K562 (cell line): Measurements from ENCODE around the gene BACE2. TPM values are rescaled to one million over a fixed set of nuclear protein-coding genes. Genes with fewer than 3 reads are reported as not detected.

ENCODE experiments used
- ATAC-seq: fragments of 200-7000 bp; cut with Tn5 transposase; 3 replicates; pipeline ENCODE4 v1.9.1; 2020; ENCODE audit warnings: moderate library complexity
- BruUV-seq: library from RNA; stranded (reverse); fragments of 400-500 nt; replicated peaks from 2 replicates; lab custom pipeline; 2021; lab: Mats Ljungman, UMichigan
- CTCF ChIA-PET: fragments of 300-600 bp; formaldehyde crosslinking; extraction: SDS; loops from one replicate; lab custom pipeline; 2021; ENCODE audit warnings: low intra/inter-chr PET ratio; lab: Yijun Ruan, JAX
- POLR2A ChIA-PET: fragments of 300-600, 350-650 bp; sonication (Branson Sonifier 250); formaldehyde crosslinking; extraction: SDS; loops from one replicate; lab custom pipeline; 2021; ENCODE audit warnings: antibody characterized with exemption, inconsistent platforms; lab: Yijun Ruan, JAX
- DNase-seq, 4 experiments: peaks; one replicate each; pipeline versions ENCODE4 v3.0.0 to v3.0.0-alpha.2; 2011 to 2018; ENCODE audit warnings: low spot score in 3 of 4, mixed read lengths in 3 of 4; ENCODE audit errors: extremely low read depth in 1 of 4
- FAIRE-seq: peaks from 2 replicates; lab custom pipeline; 2011; peaks lifted over from hg19 to GRCh38; lab: Jason Lieb, UNC
- H2AFZ ChIP-seq: 2 replicates; pipeline ENCODE4 v1.6.0; 2011; ENCODE audit warnings: low read depth, low read length, control low read depth, inconsistent platforms
- H3K27ac ChIP-seq: fragments of 200-600 bp; 3 replicates; pipeline ENCODE4 v1.8.0; 2011; ENCODE audit warnings: low read depth, mild to moderate bottlenecking, control low read depth, inconsistent platforms, low read length, moderate library complexity, mixed read lengths; ENCODE audit errors: extremely low read depth
- H3K27me3 ChIP-seq, 2 experiments: fragments of 300-600 bp in 1 of 2; 2 replicates in 1 of 2; 3 replicates in 1 of 2; pipeline versions ENCODE4 v1.6.0 to v1.8.0; 2011; ENCODE audit warnings: inconsistent platforms in 2 of 2, low read length in 2 of 2, mild to moderate bottlenecking in 1 of 2, mixed read lengths in 1 of 2, moderate library complexity in 1 of 2; ENCODE audit not compliant: control insufficient read depth in 2 of 2, insufficient read depth in 2 of 2
- H3K36me3 ChIP-seq: fragments of 300-600 bp; 3 replicates; pipeline ENCODE4 v1.8.0; 2011; ENCODE audit warnings: mild to moderate bottlenecking, low read length, inconsistent platforms; ENCODE audit not compliant: control insufficient read depth, insufficient read depth
- H3K4me1 ChIP-seq, 2 experiments: fragments of 200-600 bp in 1 of 2; replicated peaks in 1 of 2; 2 replicates in 1 of 2; 3 replicates in 1 of 2; pipeline versions ENCODE4 v1.5.1 to v1.8.0; 2011; ENCODE audit warnings: inconsistent platforms in 2 of 2, low read length in 2 of 2, mild to moderate bottlenecking in 1 of 2, mixed read lengths in 1 of 2, moderate library complexity in 1 of 2; ENCODE audit not compliant: control insufficient read depth in 2 of 2, insufficient read depth in 2 of 2
- H3K4me2 ChIP-seq: 2 replicates; pipeline ENCODE4 v1.6.1; 2011; ENCODE audit warnings: low read length, control low read depth, inconsistent platforms, mixed read lengths; ENCODE audit not compliant: insufficient read depth
- H3K4me3 ChIP-seq: fragments of 200-600 bp; sonication (generic), shearing (Covaris generic); 2 replicates; pipeline ENCODE4 v1.5.1; 2016; ENCODE audit warnings: control low read depth, inconsistent platforms
- H3K79me2 ChIP-seq: fragments of 200-600 bp; 3 replicates; pipeline ENCODE4 v1.8.0; 2011; ENCODE audit warnings: low read length, inconsistent platforms; ENCODE audit not compliant: control insufficient read depth, insufficient read depth
- H3K9ac ChIP-seq, 2 experiments: 2 replicates each; pipeline versions ENCODE4 v1.6.0 to v1.6.1; 2011; ENCODE audit warnings: low read depth in 2 of 2, low read length in 2 of 2, control low read depth in 1 of 2, inconsistent platforms in 1 of 2, mild to moderate bottlenecking in 1 of 2, mixed read lengths in 1 of 2; ENCODE audit not compliant: insufficient read depth in 1 of 2
- H3K9me1 ChIP-seq: one replicate; pipeline ENCODE4 v1.6.0; 2011; ENCODE audit warnings: inconsistent platforms, mild to moderate bottlenecking, low read length, moderate library complexity; ENCODE audit not compliant: control insufficient read depth, insufficient read depth
- H3K9me3 ChIP-seq: replicated peaks from 2 replicates; pipeline ENCODE4 v1.5.1; 2011; ENCODE audit warnings: low read depth, low read length, inconsistent platforms; ENCODE audit not compliant: control insufficient read depth, insufficient read depth
- H4K20me1 ChIP-seq: replicated peaks from 2 replicates; pipeline ENCODE4 v1.6.1; 2011; ENCODE audit warnings: low read length, inconsistent platforms, mixed read lengths; ENCODE audit not compliant: control insufficient read depth, insufficient read depth
- COPS2 ChIP-seq: fragments of 450-650 bp; conservative IDR thresholded peaks from 2 replicates; pipeline ENCODE4 v1.6.1; 2016; ENCODE audit warnings: mild to moderate bottlenecking, moderate library complexity
- ELF4 ChIP-seq: fragments of 450-650 bp; formaldehyde crosslinking; IDR thresholded peaks from 2 replicates; pipeline ENCODE4 v1.4.0; 2022; ENCODE audit warnings: missing genetic modification characterization
- GATA2 ChIP-seq: sonication (generic); formaldehyde crosslinking; IDR thresholded peaks from 2 replicates; pipeline ENCODE4 v1.4.0; 2020; ENCODE audit warnings: mild to moderate bottlenecking, missing genetic modification reagents
- PRPF4 ChIP-seq: fragments of 200-400 bp; formaldehyde crosslinking; IDR thresholded peaks from one replicate; pipeline ENCODE4 v1.6.1; 2017; ENCODE audit warnings: low read length, low read depth, mild to moderate bottlenecking; ENCODE audit not compliant: insufficient read depth, poor library complexity, severe bottlenecking
- RCOR1 ChIP-seq, 2 experiments: IDR thresholded peaks; 2 replicates each; pipeline ENCODE4 v1.6.1; 2012; ENCODE audit warnings: low read depth in 2 of 2, low read length in 2 of 2, borderline replicate concordance in 1 of 2, improper control_type of control experiment in 1 of 2
- SP2 ChIP-seq: IDR thresholded peaks from 2 replicates; pipeline ENCODE4 v1.6.1; 2011; ENCODE audit warnings: mild to moderate bottlenecking, low read depth, low read length, moderate library complexity; ENCODE audit not compliant: poor library complexity, severe bottlenecking; ENCODE audit errors: extremely low read depth
- TEAD1 ChIP-seq, 2 experiments: fragments of 450-650 bp in 1 of 2; sonication (generic) in 1 of 2; formaldehyde crosslinking; IDR thresholded peaks; 2 replicates each; pipeline versions ENCODE4 v1.4.0 to v1.8.0; 2020 to 2022; ENCODE audit warnings: mild to moderate bottlenecking in 2 of 2, missing genetic modification reagents in 1 of 2
- ZFP1 ChIP-seq: fragments of 450-650 bp; formaldehyde crosslinking; IDR thresholded peaks from 2 replicates; pipeline ENCODE4 v1.4.0; 2020; ENCODE audit warnings: mild to moderate bottlenecking, mixed read lengths
- WGBS: fragments of 100-300 bp; shearing (Covaris generic); methylation state at CpG from one replicate; pipeline ENCODE4 v1.1.6; 2016; ENCODE audit warnings: low coverage, mixed read lengths; ENCODE audit not compliant: insufficient coverage; ENCODE audit errors: missing lambda C conversion rate; 5-methylcytosine and 5-hydroxymethylcytosine counted together
- in situ Hi-C: fragments of 300-500 bp; cut with MboI; formaldehyde crosslinking; loops from 4 replicates; pipeline ENCODE4 v1.15.0; 2018; ENCODE audit warnings: inconsistent platforms, mixed read lengths
- intact Hi-C: fragments of 100-400 bp; cut with micrococcal nuclease; formaldehyde crosslinking; loops from 2 replicates; pipeline ENCODE4 v1.14.2; 2022
- polyA plus RNA-seq, 8 experiments: library from polyadenylated mRNA; depleted of rRNA in 4 of 8; stranded (reverse) in 5 of 8; unstranded in 3 of 8; fragments of >200 nt; fragmentation: Nextera tagmentation in 2 of 8; fragmentation: Illumina TruSeq in 1 of 8; extraction: Ambion mirVana in 2 of 8; extraction: Trizol in 1 of 8; gene quantifications; 2 replicates each; pipeline versions ENCODE4 v1.2.1 to v1.2.3, GENCODE V29; 2011 to 2014; ENCODE audit warnings: inconsistent platforms in 1 of 8, missing spikeins in 1 of 8
- total RNA-seq, 7 experiments: library from RNA; depleted of rRNA in 6 of 7; stranded (reverse); fragments of >200 nt in 6 of 7; fragmentation: Illumina TruSeq in 2 of 7; extraction: Trizol in 2 of 7; gene quantifications; 2 replicates each; pipeline versions ENCODE4 v1.2.1 to v1.2.3, GENCODE V29; 2011 to 2021; ENCODE audit warnings: low replicate concordance in 1 of 7
- TF ChIP-seq, protein P1 (sequence below): fragments of 250-450 bp; sonication (Bioruptor Pico); IDR thresholded peaks from 2 replicates; pipeline ENCODE4 v1.5.0; 2020; ENCODE audit warnings: mild to moderate bottlenecking, borderline replicate concordance
- TF ChIP-seq, protein P2 (sequence below), 2 experiments: IDR thresholded peaks; 2 replicates each; pipeline ENCODE4 v1.6.1; 2011; ENCODE audit warnings: borderline replicate concordance in 1 of 2, control low read depth in 1 of 2, low read depth in 1 of 2, low read length in 1 of 2, mild to moderate bottlenecking in 1 of 2, mixed read lengths in 1 of 2, moderate library complexity in 1 of 2; ENCODE audit not compliant: insufficient read depth in 1 of 2, insufficient read length in 1 of 2, poor library complexity in 1 of 2, severe bottlenecking in 1 of 2; ENCODE audit errors: extremely low read depth in 1 of 2
- TF ChIP-seq, protein P3 (sequence below): fragments of 150-350 bp; IDR thresholded peaks from 2 replicates; pipeline ENCODE4 v1.6.1; 2014; ENCODE audit warnings: low read depth, mild to moderate bottlenecking, low read length, borderline replicate concordance
- TF ChIP-seq, protein P4 (sequence below), 3 experiments: fragments of 200-800 bp in 1 of 3; sonication (Bioruptor generic) in 1 of 3; sonication (generic) in 1 of 3; formaldehyde crosslinking in 1 of 3; IDR thresholded peaks; 2 replicates each; pipeline versions ENCODE4 v1.6.1 to v1.8.0; 2016 to 2022; ENCODE audit warnings: mild to moderate bottlenecking in 2 of 3, missing compliant biosample characterization in 2 of 3, missing genetic modification characterization in 2 of 3, missing genetic modification reagents in 1 of 3

Gene BACE2
- total and polyA plus RNA-seq, 9 of the 15 experiments (the other 6 are each of a cell fraction or from before 2014, with no cell fraction given), result 0.05 to 0.24 (median 0.15) TPM; not detected in 2

DNA sequence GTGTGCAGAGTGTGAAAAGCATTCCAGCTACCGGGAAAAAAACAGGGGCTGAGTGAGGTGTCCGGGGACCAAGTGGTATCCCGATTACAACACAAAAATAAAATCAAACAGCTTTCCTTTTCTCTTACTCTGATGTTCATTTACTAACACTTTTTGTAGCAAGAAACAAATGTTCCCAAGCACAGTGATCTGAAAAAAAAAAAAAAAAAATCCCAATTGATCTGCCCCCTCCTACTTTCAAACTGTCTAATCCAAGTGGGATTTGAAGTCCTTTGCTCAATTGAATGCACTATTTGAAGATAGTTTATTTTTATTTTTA, 1.3 kb downstream of the BACE2 start (continued):
- TF ChIP-seq COPS2, result no peak
- TF ChIP-seq, protein P1, sequence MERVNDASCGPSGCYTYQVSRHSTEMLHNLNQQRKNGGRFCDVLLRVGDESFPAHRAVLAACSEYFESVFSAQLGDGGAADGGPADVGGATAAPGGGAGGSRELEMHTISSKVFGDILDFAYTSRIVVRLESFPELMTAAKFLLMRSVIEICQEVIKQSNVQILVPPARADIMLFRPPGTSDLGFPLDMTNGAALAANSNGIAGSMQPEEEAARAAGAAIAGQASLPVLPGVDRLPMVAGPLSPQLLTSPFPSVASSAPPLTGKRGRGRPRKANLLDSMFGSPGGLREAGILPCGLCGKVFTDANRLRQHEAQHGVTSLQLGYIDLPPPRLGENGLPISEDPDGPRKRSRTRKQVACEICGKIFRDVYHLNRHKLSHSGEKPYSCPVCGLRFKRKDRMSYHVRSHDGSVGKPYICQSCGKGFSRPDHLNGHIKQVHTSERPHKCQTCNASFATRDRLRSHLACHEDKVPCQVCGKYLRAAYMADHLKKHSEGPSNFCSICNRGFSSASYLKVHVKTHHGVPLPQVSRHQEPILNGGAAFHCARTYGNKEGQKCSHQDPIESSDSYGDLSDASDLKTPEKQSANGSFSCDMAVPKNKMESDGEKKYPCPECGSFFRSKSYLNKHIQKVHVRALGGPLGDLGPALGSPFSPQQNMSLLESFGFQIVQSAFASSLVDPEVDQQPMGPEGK (CRISPR knock-in tag), result no peak
- TF ChIP-seq, protein P2, sequence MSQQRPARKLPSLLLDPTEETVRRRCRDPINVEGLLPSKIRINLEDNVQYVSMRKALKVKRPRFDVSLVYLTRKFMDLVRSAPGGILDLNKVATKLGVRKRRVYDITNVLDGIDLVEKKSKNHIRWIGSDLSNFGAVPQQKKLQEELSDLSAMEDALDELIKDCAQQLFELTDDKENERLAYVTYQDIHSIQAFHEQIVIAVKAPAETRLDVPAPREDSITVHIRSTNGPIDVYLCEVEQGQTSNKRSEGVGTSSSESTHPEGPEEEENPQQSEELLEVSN (IDR thresholded peaks at IDR 0.05; ENCODE audit: borderline replicate concordance in 1 of 2, extremely low read depth in 1 of 2, insufficient read depth in 1 of 2, insufficient read length in 1 of 2, low read depth in 1 of 2, low read length in 1 of 2, poor library complexity in 1 of 2, severe bottlenecking in 1 of 2), result no peak
- TF ChIP-seq RCOR1 (IDR thresholded peaks at IDR 0.05; ENCODE audit: borderline replicate concordance in 1 of 2, low read depth in 2 of 2, low read length in 2 of 2), result no peak
- TF ChIP-seq GATA2, result no peak
- TF ChIP-seq PRPF4, result no peak

DNA sequence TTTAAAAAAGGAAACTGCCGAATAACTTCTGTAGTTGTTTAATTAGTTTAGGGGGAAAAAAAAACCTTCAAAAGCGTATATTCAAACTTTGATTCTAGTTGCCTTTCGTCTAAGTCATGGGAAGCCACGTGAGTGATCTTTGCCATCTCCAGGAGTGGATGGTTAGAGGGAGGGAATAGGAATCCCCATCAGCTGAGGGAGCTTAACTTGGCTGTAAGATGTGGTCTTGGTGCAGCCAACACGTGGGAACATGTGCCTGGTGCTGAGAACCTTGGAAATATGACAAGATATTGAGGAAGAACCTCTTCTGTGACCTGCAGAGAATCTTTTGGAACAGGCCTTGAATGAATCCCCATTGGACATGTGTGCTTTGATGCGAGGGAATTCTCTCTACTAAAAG, 1.7 kb downstream of the BACE2 start:
- Histone ChIP-seq H3K79me2 (no peaks in the 10 kb centered on the region), H3K4me2 (no peak overlapping the region), H3K9me3 (no peaks in the 10 kb centered on the region), H3K9ac (no peak overlapping the region), H3K36me3 (no peaks in the 10 kb centered on the region), H3K9me1 (no peaks in the 10 kb centered on the region), H3K27me3 (no peaks in the 10 kb centered on the region; a peak in 2 of 5 replicates), H4K20me1 (no peaks in the 10 kb centered on the region), H2AFZ (no peak overlapping the region), H3K4me3 (no peak overlapping the region), H3K4me1 (peaks cover 0 to 16% of the 10 kb centered on the region in 2 experiments; a peak in 1 of 5 replicates), H3K27ac (no peak overlapping the region)
- intact Hi-C loops (no loop called here), in situ Hi-C loops (no loop called here)
- FAIRE-seq (no peak), ATAC-seq (no peak), DNase-seq (no peak)
- BruUV-seq, result no TSS peak
- 6% methylated on average over 6 of the region's 6 CpGs for WGBS
- ChIA-PET CTCF (no interaction called here), POLR2A (no interaction called here)
- no peak for TF ChIP-seq TEAD1 (CRISPR knock-in tag; IDR thresholded peaks at IDR 0.05)
- no peak for TF ChIP-seq ELF4
- TF ChIP-seq, protein P3, sequence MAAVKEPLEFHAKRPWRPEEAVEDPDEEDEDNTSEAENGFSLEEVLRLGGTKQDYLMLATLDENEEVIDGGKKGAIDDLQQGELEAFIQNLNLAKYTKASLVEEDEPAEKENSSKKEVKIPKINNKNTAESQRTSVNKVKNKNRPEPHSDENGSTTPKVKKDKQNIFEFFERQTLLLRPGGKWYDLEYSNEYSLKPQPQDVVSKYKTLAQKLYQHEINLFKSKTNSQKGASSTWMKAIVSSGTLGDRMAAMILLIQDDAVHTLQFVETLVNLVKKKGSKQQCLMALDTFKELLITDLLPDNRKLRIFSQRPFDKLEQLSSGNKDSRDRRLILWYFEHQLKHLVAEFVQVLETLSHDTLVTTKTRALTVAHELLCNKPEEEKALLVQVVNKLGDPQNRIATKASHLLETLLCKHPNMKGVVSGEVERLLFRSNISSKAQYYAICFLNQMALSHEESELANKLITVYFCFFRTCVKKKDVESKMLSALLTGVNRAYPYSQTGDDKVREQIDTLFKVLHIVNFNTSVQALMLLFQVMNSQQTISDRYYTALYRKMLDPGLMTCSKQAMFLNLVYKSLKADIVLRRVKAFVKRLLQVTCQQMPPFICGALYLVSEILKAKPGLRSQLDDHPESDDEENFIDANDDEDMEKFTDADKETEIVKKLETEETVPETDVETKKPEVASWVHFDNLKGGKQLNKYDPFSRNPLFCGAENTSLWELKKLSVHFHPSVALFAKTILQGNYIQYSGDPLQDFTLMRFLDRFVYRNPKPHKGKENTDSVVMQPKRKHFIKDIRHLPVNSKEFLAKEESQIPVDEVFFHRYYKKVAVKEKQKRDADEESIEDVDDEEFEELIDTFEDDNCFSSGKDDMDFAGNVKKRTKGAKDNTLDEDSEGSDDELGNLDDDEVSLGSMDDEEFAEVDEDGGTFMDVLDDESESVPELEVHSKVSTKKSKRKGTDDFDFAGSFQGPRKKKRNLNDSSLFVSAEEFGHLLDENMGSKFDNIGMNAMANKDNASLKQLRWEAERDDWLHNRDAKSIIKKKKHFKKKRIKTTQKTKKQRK, result no peak
- no peak for TF ChIP-seq GATA2
- TF ChIP-seq SP2, result no peak
- TF ChIP-seq, protein P4, sequence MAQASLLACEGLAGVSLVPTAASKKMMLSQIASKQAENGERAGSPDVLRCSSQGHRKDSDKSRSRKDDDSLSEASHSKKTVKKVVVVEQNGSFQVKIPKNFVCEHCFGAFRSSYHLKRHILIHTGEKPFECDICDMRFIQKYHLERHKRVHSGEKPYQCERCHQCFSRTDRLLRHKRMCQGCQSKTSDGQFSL (CRISPR knock-in tag; IDR thresholded peaks at IDR 0.05), result no peak
- TF ChIP-seq, protein P4 (tag; IDR thresholded peaks at IDR 0.05), result no peak
- TF ChIP-seq ZFP1 (CRISPR knock-in tag), result no peak
